ENCODE results near the gene NTSR1.

Gene NTSR1

DNA sequence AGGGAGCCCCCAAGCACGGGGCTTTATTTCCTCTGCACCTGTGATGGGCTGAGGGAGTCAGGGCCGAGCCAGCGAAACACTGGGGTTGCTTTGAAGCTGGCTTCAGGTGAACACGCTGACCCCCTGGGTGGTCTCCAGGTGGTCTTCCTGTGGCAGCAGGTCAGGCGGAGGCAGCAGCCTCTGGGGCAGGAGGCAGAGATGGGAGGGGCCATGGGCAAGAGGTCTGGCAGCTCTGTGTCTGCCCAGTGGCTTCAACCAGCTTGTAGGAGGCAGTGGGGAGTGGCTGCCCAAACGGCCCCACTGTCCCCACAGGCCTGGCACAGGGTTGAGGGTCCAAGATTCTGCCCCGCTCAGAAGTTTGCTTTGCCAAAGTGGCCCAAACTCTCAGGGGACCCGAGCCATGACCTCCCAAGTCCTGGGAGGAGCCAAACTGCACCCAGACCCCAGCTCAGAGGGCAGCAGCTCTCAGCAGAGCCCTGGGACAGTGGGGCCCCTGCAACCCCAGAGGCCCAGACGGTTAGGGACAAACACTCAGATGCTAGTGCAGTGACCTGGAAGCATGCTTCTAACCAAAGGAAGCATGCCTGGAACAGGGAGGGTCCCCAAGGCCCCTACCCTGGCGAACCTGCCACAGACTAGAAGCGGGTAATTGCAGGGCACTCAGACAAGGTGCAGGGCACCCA, 15.3 kb downstream of the NTSR1 start:
- H3K27ac ChIP-seq = peak overlapping the region; percentile 8; the same call in 1 of the 2 replicates
- TF ChIP-seq, protein P1, sequence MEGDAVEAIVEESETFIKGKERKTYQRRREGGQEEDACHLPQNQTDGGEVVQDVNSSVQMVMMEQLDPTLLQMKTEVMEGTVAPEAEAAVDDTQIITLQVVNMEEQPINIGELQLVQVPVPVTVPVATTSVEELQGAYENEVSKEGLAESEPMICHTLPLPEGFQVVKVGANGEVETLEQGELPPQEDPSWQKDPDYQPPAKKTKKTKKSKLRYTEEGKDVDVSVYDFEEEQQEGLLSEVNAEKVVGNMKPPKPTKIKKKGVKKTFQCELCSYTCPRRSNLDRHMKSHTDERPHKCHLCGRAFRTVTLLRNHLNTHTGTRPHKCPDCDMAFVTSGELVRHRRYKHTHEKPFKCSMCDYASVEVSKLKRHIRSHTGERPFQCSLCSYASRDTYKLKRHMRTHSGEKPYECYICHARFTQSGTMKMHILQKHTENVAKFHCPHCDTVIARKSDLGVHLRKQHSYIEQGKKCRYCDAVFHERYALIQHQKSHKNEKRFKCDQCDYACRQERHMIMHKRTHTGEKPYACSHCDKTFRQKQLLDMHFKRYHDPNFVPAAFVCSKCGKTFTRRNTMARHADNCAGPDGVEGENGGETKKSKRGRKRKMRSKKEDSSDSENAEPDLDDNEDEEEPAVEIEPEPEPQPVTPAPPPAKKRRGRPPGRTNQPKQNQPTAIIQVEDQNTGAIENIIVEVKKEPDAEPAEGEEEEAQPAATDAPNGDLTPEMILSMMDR (conservative IDR thresholded peaks at IDR 0.05) = no peak

- no peak overlapping the region for H3K27ac ChIP-seq
These were observed 16.3 kb downstream of the NTSR1 start for GRCh38 chr20:62724692-62725595.

GRCh38 chr20:62725596-62726268, 17.1 kb downstream of the NTSR1 start:
- TF ChIP-seq, protein P1 (conservative IDR thresholded peaks at IDR 0.05) = no peak
- no peak overlapping the region for H3K27ac ChIP-seq

More at GRCh38 chr20:62724692-62725595, 16.3 kb downstream of the NTSR1 start:
- TF ChIP-seq, protein P1 (conservative IDR thresholded peaks at IDR 0.05) = no peak

DNA sequence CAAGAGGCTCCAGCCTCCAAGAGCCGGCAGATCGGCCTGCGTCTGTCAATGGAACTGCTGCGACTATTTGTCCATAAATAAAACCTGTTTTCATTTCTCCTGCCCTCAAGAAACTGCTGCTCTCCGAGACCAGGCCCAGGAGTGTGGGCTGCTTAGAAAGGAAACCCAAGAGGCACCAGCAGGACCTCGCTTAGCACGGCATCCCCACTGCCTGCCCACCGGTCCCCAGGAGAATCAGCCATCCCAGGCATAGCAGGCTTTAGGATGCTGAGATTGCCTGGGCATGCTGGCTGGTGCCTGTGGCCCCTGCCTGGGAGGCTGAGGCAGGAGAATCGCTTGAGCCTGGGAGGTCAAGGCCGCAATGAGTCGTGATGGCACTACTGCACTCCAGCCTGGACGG, 17.6 kb downstream of the NTSR1 start:
- TF ChIP-seq, protein P1 (conservative IDR thresholded peaks at IDR 0.05) = no peak
- no peak overlapping the region for H3K27ac ChIP-seq

DNA sequence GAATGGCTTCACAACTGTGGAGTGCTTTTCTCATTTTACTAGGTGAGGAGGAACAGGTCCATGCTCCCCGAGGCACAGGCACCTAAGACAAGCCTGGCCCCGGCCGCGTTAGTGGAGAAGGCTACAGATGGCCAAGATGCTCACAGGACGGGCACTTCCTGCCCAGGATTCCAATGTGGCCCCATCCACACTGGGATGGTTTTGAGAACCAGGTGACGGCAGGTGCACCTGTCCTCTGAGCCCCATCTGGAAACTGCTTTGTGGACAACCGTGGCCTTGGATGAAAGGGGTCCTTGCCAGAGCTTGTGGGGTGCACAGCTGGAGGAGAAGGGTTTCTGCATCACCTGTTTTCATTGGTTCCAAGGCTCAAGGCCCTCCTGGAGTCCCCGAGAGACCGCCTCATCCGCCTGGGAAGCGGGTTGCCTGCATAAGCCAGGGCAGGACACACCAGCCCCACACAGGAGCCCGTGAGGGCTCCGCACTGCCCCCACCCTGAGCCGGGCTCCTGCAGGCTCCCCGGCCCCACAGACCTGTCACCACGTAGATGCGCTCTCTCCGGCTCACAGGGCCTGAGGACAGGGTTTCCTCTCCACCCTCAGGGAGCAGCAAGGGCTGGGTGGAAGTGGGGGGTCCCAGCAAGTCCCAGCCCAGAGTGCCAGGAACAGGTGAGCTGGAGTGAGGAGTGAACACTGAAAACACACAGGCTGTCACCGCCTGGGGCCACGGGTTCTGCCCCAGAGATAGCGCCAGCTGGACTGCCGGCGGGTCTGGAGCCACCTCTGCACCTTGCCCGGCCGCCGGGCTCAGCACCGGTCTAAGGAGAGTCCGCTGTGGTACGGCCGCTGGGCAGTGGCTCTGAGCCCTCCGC, 18.3 kb downstream of the NTSR1 start:
- TF ChIP-seq, protein P1 (conservative IDR thresholded peaks at IDR 0.05) = no peak
- H3K27ac ChIP-seq = no peak overlapping the region

DNA sequence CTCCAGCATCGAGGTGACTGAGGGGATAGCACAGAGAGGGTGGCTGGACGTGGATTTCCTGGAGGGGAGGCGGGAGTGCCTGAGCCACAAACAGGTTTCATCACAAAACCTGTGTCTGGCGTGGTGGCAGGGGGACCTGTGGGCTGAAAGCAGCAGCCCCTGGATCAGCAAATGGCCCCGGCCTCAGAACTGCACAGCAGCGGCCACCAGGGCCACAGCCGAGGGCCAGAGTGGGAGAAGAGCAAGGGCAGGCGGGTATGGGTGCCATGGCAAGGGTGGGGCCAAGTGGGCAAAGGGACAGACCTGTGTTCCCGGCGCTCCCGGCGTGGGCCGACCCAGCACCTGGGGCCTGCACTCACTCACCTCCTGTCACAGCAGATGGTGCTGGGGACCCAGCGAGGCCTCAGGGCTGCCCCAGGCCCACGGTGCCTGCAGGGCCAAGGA, 19.0 kb downstream of the NTSR1 start:
- TF ChIP-seq, protein P1 (conservative IDR thresholded peaks at IDR 0.05) = no peak
- no peak overlapping the region for H3K27ac ChIP-seq
